Measurements from ENCODE around the gene MAPT. TPM values are rescaled to one million over a fixed set of nuclear protein-coding genes. Genes with fewer than 3 reads are reported as not detected.

The MAPT gene
- polyA plus RNA-seq, 3 donors, result 0.04 TPM; not detected in 2

- no peak overlapping the region for H2AFZ ChIP-seq (ENCODE audit: insufficient read depth, low read depth, low read length, poor library complexity, severe bottlenecking)
- H3K27ac ChIP-seq (ENCODE audit: low read depth in 1 of 2, low read length in 2 of 2), result peak overlapping the region; percentile 60 to 77
- Mint-ChIP-seq H3K9me3 (no peaks in the 10 kb centered on the region), H3K27me3 (ENCODE audit: low read depth in 3 of 3) (peaks cover 0 to 3% (median 1%) of the 10 kb centered on the region in 3 donors), H3K36me3 (peaks cover 42 to 68% of the 10 kb centered on the region in 2 donors), H3K4me1 (peaks cover 38% of the 10 kb centered on the region), H3K27ac (peak overlapping the region; percentile 53 to 87 (median 74)), H3K4me3 (no peak overlapping the region)
- no peak overlapping the region for H3K4me3 ChIP-seq (replicated peaks in 1 of 3; ENCODE audit: low read depth in 2 of 3, low read length in 3 of 3)
- no peak overlapping the region for H3K9ac ChIP-seq (ENCODE audit: insufficient read depth, low read length, poor library complexity, severe bottlenecking)
- intact Hi-C loops (cut with micrococcal nuclease), result no loop called here
- peak; percentile 12 to 32 (median 19) for DNase-seq
- H3K4me1 ChIP-seq (ENCODE audit: control insufficient read depth in 1 of 2, insufficient read depth in 2 of 2, low read length in 2 of 2), result peaks cover 24 to 26% of the 10 kb centered on the region in 2 donors
- no peaks in the 10 kb centered on the region for H3K79me2 ChIP-seq (ENCODE audit: insufficient read depth, low read length)
- TF ChIP-seq CTCF (IDR thresholded peaks at IDR 0.05), result no peak
- no peaks in the 10 kb centered on the region for H3K9me3 ChIP-seq (replicated peaks in 1 of 2; ENCODE audit: control insufficient read depth in 1 of 2, insufficient read depth in 1 of 2, low read length in 2 of 2)
- no peak overlapping the region for H3K4me2 ChIP-seq (replicated peaks; ENCODE audit: extremely low read depth, low read length, poor library complexity, severe bottlenecking)
- H4K20me1 ChIP-seq (ENCODE audit: insufficient read depth, low read length), result peaks cover 26% of the 10 kb centered on the region
- no peaks in the 10 kb centered on the region for H3K27me3 ChIP-seq (ENCODE audit: control insufficient read depth in 2 of 2, insufficient read depth in 2 of 2, low read length in 2 of 2)
- 43% methylated on average over 12 of the region's 17 CpGs for WGBS (ENCODE audit: insufficient coverage)
- H3K36me3 ChIP-seq (replicated peaks in 1 of 2; ENCODE audit: control insufficient read depth in 1 of 2, insufficient read depth in 2 of 2, low read length in 2 of 2), result peaks cover 28 to 53% of the 10 kb centered on the region in 2 donors
These were observed 132.1 kb downstream of the MAPT start for GRCh38 chr17:46026166-46027047.

- Histone ChIP-seq H2AFZ (ENCODE audit: insufficient read depth, low read depth, low read length, poor library complexity, severe bottlenecking) (no peak overlapping the region), H3K79me2 (ENCODE audit: insufficient read depth, low read length) (no peaks in the 10 kb centered on the region), H3K4me1 (ENCODE audit: control insufficient read depth in 1 of 2, insufficient read depth in 2 of 2, low read length in 2 of 2) (peaks cover 24 to 26% of the 10 kb centered on the region in 2 donors), H3K4me2 (replicated peaks; ENCODE audit: extremely low read depth, low read length, poor library complexity, severe bottlenecking) (no peak overlapping the region), H4K20me1 (ENCODE audit: insufficient read depth, low read length) (peaks cover 31% of the 10 kb centered on the region), H3K27me3 (ENCODE audit: control insufficient read depth in 2 of 2, insufficient read depth in 2 of 2, low read length in 2 of 2) (no peaks in the 10 kb centered on the region), H3K9me3 (replicated peaks in 1 of 2; ENCODE audit: control insufficient read depth in 1 of 2, insufficient read depth in 1 of 2, low read length in 2 of 2) (no peaks in the 10 kb centered on the region), H3K9ac (ENCODE audit: insufficient read depth, low read length, poor library complexity, severe bottlenecking) (peak overlapping the region; percentile 27), H3K36me3 (replicated peaks in 1 of 2; ENCODE audit: control insufficient read depth in 1 of 2, insufficient read depth in 2 of 2, low read length in 2 of 2) (peaks cover 37 to 62% of the 10 kb centered on the region in 2 donors), H3K4me3 (replicated peaks in 1 of 3; ENCODE audit: low read depth in 2 of 3, low read length in 3 of 3) (no peak overlapping the region), H3K27ac (ENCODE audit: low read depth in 1 of 2, low read length in 2 of 2) (peak overlapping the region; percentile 60 to 77)
- H3K4me1 Mint-ChIP-seq, result peaks cover 38% of the 10 kb centered on the region
- peaks cover 0 to 3% (median 1%) of the 10 kb centered on the region in 3 donors for H3K27me3 Mint-ChIP-seq (ENCODE audit: low read depth in 3 of 3)
- intact Hi-C loops (cut with micrococcal nuclease), result no loop called here
- no peak for TF ChIP-seq CTCF (IDR thresholded peaks at IDR 0.05)
- H3K27ac Mint-ChIP-seq, result peak overlapping the region; percentile 53 to 87 (median 72)
- no peak overlapping the region for H3K4me3 Mint-ChIP-seq
- H3K9me3 Mint-ChIP-seq, result no peaks in the 10 kb centered on the region
- H3K36me3 Mint-ChIP-seq, result peaks cover 51 to 73% of the 10 kb centered on the region in 2 donors
- 78% methylated on average over 2 of the region's 12 CpGs for WGBS (ENCODE audit: insufficient coverage)
- peak in 2 of 3 donors; percentile 6 to 20 for DNase-seq
These were observed 133.0 kb downstream of the MAPT start for GRCh38 chr17:46027048-46027975.
